Effector memory CD4-positive, alpha-beta T cell (primary cell): Measurements from ENCODE around the gene SUPV3L1.

Experiments used
- DNase-seq, 3 donors: peaks; one replicate each; pipeline ENCODE4 v3.0.0-alpha.2; 2020
- H3K27ac ChIP-seq: 2 replicates; pipeline ENCODE4 v1.7.0; 2013; ENCODE audit warnings: mild to moderate bottlenecking, low read length, moderate library complexity; ENCODE audit not compliant: insufficient read depth, poor library complexity, severe bottlenecking
- H3K27me3 ChIP-seq: replicated peaks from 2 replicates; pipeline ENCODE4 v1.7.0; 2013; ENCODE audit warnings: mild to moderate bottlenecking, low read length; ENCODE audit not compliant: insufficient read depth, control insufficient read depth, poor library complexity, severe bottlenecking
- H3K36me3 ChIP-seq: 2 replicates; pipeline ENCODE4 v1.7.0; 2013; ENCODE audit warnings: mild to moderate bottlenecking, low read length, moderate library complexity; ENCODE audit not compliant: control insufficient read depth, insufficient read depth
- H3K4me1 ChIP-seq: 2 replicates; pipeline ENCODE4 v1.7.0; 2013; ENCODE audit warnings: low read length, mild to moderate bottlenecking; ENCODE audit not compliant: control insufficient read depth, insufficient read depth, poor library complexity, severe bottlenecking
- H3K4me3 ChIP-seq: 2 replicates; pipeline ENCODE4 v1.7.0; 2013; ENCODE audit warnings: low read length, low read depth, mild to moderate bottlenecking; ENCODE audit not compliant: insufficient read depth, poor library complexity, severe bottlenecking
- H3K9me3 ChIP-seq: 2 replicates; pipeline ENCODE4 v1.7.0; 2013; ENCODE audit warnings: mild to moderate bottlenecking, low read length, moderate library complexity; ENCODE audit not compliant: control insufficient read depth

Gene SUPV3L1

GRCh38 chr10:69240455-69240854, 60.4 kb downstream of the SUPV3L1 start:
- DNase-seq, result no peak
- Histone ChIP-seq H3K9me3 (no peaks in the 10 kb centered on the region), H3K27me3 (no peaks in the 10 kb centered on the region), H3K4me1 (peaks cover 4% of the 10 kb centered on the region), H3K4me3 (no peak overlapping the region), H3K27ac (no peak overlapping the region), H3K36me3 (peaks cover 5% of the 10 kb centered on the region)

DNA sequence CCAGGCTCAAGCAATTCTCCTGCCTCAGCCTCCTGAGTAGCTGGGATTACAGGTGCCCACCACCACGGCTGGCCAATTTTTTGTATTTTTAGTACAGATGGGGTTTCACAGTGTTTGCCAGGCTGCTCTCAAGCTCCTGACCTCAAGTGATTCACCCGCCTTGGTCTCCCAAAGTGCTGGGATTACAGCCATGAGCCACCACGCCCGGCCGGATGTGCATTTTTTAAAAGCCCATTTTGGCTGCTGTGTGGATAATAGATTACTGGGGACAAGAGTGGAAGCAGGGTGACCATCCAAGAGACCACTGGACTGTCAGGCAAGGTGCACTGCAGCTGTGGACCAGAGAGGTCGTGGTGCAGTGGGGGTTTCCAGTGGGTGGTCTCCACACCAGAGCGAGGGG, 61.5 kb downstream of the SUPV3L1 start:
- H3K4me1 ChIP-seq, result peaks cover 4% of the 10 kb centered on the region
- no peak overlapping the region for H3K4me3 ChIP-seq
- H3K36me3 ChIP-seq, result peaks cover 5% of the 10 kb centered on the region
- no peaks in the 10 kb centered on the region for H3K9me3 ChIP-seq
- H3K27me3 ChIP-seq, result no peaks in the 10 kb centered on the region
- no peak overlapping the region for H3K27ac ChIP-seq
- DNase-seq, result no peak

DNA sequence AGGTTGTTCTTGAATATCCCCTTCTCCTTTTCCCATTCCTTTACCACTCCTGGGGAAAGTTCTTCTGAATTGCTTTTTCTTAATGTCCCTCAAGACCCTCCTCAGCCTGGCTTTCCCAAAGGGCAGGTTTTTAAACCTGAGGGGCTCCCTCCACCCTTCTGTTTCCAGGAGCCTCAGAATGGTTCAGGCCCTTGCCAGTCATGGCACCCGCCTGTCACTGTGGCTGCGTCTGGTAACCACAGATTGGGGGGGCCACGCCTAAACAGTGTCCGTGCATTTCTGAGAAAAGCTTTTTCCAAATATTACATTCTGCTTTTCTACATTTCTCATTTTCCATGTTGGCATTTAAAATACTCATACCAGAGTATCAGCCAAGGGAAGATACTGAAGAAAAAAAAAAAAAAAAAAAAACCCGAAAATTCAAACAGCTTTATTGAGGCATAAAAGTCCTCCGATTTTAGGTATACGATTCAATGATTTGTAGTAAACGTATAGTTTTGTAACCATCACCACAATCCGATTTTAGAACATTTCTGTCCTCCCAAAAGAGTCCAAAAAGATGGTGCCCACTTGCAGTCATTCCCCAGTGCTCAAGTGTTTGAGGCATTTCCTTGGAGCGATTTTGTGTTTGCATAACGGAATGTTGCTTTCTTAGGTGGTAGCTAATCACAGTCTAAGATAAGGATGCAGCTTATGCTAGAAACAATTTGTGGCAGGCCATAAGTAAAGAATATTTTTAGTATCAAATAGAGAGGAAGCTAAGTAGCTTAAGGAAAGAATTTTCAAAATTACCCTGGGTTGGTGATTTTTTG, 62.2 kb downstream of the SUPV3L1 start:
- H3K36me3 ChIP-seq, result peaks cover 7% of the 10 kb centered on the region
- no peak for DNase-seq
- no peak overlapping the region for H3K4me3 ChIP-seq
- peaks cover 4% of the 10 kb centered on the region for H3K4me1 ChIP-seq
- H3K9me3 ChIP-seq, result no peaks in the 10 kb centered on the region
- H3K27ac ChIP-seq, result no peak overlapping the region
- H3K27me3 ChIP-seq, result no peaks in the 10 kb centered on the region

- no peak overlapping the region for H3K27ac ChIP-seq
- peaks cover under 1% of the 10 kb centered on the region for H3K4me1 ChIP-seq
- H3K36me3 ChIP-seq, result peaks cover 12% of the 10 kb centered on the region
- DNase-seq, result no peak
- H3K27me3 ChIP-seq, result no peaks in the 10 kb centered on the region
- no peak overlapping the region for H3K4me3 ChIP-seq
- H3K9me3 ChIP-seq, result no peaks in the 10 kb centered on the region
Measured at GRCh38 chr10:69242852-69243212, 62.8 kb downstream of the SUPV3L1 start.

GRCh38 chr10:69243817-69244216, 63.8 kb downstream of the SUPV3L1 start:
- Histone ChIP-seq H3K4me3 (no peak overlapping the region), H3K27me3 (no peaks in the 10 kb centered on the region), H3K9me3 (no peaks in the 10 kb centered on the region), H3K27ac (no peak overlapping the region), H3K4me1 (no peaks in the 10 kb centered on the region), H3K36me3 (peaks cover 13% of the 10 kb centered on the region)
- no peak for DNase-seq

DNA sequence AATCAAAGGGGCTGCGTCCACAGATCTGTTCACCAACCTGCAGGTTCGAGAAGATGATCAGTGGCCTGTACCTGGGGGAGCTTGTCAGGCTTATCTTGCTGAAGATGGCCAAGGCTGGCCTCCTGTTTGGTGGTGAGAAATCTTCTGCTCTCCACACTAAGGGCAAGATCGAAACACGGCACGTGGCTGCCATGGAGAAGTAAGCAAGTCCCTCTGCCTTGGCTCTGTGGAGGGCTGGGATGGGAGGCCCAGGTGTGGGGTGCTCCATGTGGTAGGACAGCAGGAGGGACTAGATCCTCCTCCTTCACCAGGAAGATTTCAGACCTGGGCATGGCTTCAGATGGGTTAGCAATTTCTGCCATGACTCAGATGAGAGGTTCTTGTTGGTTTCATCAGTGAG, 66.0 kb downstream of the SUPV3L1 start:
- DNase-seq, result no peak
- Histone ChIP-seq H3K27ac (no peak overlapping the region), H3K27me3 (no peaks in the 10 kb centered on the region), H3K4me3 (no peak overlapping the region), H3K9me3 (no peaks in the 10 kb centered on the region), H3K36me3 (peaks cover 13% of the 10 kb centered on the region), H3K4me1 (no peaks in the 10 kb centered on the region)

- Histone ChIP-seq H3K27me3 (no peaks in the 10 kb centered on the region), H3K4me3 (no peak overlapping the region), H3K27ac (no peak overlapping the region), H3K36me3 (peaks cover 12% of the 10 kb centered on the region), H3K9me3 (no peaks in the 10 kb centered on the region), H3K4me1 (no peaks in the 10 kb centered on the region)
- no peak for DNase-seq
Measured at GRCh38 chr10:69246581-69247312, 66.7 kb downstream of the SUPV3L1 start.

DNA sequence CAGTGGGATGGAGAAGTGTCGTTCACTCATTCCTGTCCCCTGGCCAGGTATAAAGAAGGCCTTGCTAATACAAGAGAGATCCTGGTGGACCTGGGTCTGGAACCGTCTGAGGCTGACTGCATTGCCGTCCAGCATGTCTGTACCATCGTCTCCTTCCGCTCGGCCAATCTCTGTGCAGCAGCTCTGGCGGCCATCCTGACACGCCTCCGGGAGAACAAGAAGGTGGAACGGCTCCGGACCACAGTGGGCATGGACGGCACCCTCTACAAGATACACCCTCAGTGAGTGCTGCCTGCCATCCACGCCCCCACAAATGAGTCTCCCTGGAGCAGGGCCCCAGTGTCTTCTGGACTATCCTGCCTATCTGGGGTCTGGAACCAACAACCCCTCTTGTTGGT, 67.3 kb downstream of the SUPV3L1 start:
- no peak overlapping the region for H3K27ac ChIP-seq
- no peaks in the 10 kb centered on the region for H3K27me3 ChIP-seq
- no peaks in the 10 kb centered on the region for H3K4me1 ChIP-seq
- no peaks in the 10 kb centered on the region for H3K9me3 ChIP-seq
- H3K36me3 ChIP-seq, result peaks cover 8% of the 10 kb centered on the region
- no peak for DNase-seq
- H3K4me3 ChIP-seq, result no peak overlapping the region

DNA sequence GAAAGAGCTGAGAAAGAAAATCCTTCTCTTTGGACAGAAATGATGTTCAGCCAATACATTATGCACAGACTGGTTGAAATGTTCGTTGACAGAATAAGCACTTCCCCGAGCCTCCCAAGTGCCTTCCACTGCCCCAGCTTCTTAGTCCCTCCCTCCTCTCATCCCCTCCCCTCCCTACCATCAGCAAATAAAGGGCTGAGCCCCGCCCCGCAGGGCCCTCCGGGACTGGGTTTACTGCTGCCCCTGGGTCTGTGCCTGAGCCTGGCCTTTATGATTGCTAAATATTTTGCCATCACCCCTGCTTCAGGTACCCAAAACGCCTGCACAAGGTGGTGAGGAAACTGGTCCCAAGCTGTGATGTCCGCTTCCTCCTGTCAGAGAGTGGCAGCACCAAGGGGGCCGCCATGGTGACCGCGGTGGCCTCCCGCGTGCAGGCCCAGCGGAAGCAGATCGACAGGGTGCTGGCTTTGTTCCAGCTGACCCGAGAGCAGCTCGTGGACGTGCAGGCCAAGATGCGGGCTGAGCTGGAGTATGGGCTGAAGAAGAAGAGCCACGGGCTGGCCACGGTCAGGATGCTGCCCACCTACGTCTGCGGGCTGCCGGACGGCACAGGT, 68.2 kb downstream of the SUPV3L1 start:
- DNase-seq, result no peak
- Histone ChIP-seq H3K27ac (no peak overlapping the region), H3K36me3 (peaks cover 8% of the 10 kb centered on the region), H3K27me3 (no peaks in the 10 kb centered on the region), H3K4me3 (no peak overlapping the region), H3K4me1 (no peaks in the 10 kb centered on the region), H3K9me3 (no peaks in the 10 kb centered on the region)

GRCh38 chr10:69250041-69250440, 70.0 kb downstream of the SUPV3L1 start:
- no peaks in the 10 kb centered on the region for H3K4me1 ChIP-seq
- H3K4me3 ChIP-seq, result no peak overlapping the region
- no peak for DNase-seq
- H3K27me3 ChIP-seq, result no peaks in the 10 kb centered on the region
- no peak overlapping the region for H3K27ac ChIP-seq
- H3K36me3 ChIP-seq, result peaks cover 8% of the 10 kb centered on the region
- H3K9me3 ChIP-seq, result no peaks in the 10 kb centered on the region
